ENCODE data around the gene RPRD1B.

DNA sequence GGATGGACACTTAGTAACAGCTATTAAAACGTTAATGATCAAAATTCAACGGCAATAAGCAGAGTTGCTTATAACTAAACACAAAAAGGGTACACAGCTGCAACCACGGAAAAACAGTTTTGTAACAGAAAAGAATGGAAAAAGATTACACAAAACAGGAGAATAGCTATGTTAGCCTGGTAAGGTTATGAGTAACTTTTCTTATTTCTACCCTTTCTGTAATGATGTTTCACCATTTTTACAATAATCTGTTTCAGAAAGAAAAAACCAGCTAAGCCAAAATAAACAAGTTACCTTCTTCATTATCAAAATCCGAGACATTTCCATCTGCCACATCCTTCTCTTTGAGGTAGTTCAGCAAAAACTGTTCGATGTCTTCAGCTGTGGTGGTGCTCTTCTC, 27.6 kb upstream of the RPRD1B start:
- TF ChIP-seq, protein P1, sequence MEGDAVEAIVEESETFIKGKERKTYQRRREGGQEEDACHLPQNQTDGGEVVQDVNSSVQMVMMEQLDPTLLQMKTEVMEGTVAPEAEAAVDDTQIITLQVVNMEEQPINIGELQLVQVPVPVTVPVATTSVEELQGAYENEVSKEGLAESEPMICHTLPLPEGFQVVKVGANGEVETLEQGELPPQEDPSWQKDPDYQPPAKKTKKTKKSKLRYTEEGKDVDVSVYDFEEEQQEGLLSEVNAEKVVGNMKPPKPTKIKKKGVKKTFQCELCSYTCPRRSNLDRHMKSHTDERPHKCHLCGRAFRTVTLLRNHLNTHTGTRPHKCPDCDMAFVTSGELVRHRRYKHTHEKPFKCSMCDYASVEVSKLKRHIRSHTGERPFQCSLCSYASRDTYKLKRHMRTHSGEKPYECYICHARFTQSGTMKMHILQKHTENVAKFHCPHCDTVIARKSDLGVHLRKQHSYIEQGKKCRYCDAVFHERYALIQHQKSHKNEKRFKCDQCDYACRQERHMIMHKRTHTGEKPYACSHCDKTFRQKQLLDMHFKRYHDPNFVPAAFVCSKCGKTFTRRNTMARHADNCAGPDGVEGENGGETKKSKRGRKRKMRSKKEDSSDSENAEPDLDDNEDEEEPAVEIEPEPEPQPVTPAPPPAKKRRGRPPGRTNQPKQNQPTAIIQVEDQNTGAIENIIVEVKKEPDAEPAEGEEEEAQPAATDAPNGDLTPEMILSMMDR (IDR thresholded peaks at IDR 0.05; ENCODE audit: low read length), result no peak
- no peak for TF ChIP-seq EZH2 (optimal IDR thresholded peaks at IDR 0.05; ENCODE audit: low read depth, low read length)
- TF ChIP-seq EZH2phosphoT487 (IDR thresholded peaks at IDR 0.05; ENCODE audit: low read length), result no peak
